WTC11 (cell line): ENCODE measurements around the gene NEDD4L. TPM values are rescaled to one million over a fixed set of nuclear protein-coding genes. Genes with fewer than 3 reads are reported as not detected.

Source experiments
- ATAC-seq: fragments of 200-7000 bp; cut with Tn5 transposase; 2 replicates; pipeline ENCODE4 v1.10.0; 2021; ENCODE audit warnings: mild to moderate bottlenecking, moderate library complexity
- CTCF ChIA-PET: fragments of 300-600 bp; sonication (Branson Sonifier 250); formaldehyde crosslinking; loops from one replicate; lab custom pipeline; 2021; ENCODE audit warnings: antibody characterized with exemption; lab: Charles Lee
- POLR2A ChIA-PET: fragments of 350-600 bp; sonication (Branson Sonifier 250); formaldehyde crosslinking; loops from one replicate; lab custom pipeline; 2021; ENCODE audit warnings: antibody characterized with exemption; lab: Charles Lee
- DNase-seq: peaks from one replicate; pipeline ENCODE4 v3.0.0; 2021; ENCODE audit warnings: low spot score
- H3K27ac Mint-ChIP-seq: 2 replicates; pipeline ENCODE4 v1.8.0; 2021; ENCODE audit warnings: mixed read lengths
- H3K27me3 Mint-ChIP-seq: 2 replicates; pipeline ENCODE4 v1.8.0; 2021; ENCODE audit warnings: low read depth, mild to moderate bottlenecking, moderate library complexity, mixed read lengths
- H3K36me3 Mint-ChIP-seq: 2 replicates; pipeline ENCODE4 v1.8.0; 2021; ENCODE audit warnings: mixed read lengths
- H3K4me1 Mint-ChIP-seq: 2 replicates; pipeline ENCODE4 v1.8.0; 2022; ENCODE audit warnings: mixed read lengths
- H3K4me3 Mint-ChIP-seq: 2 replicates; pipeline ENCODE4 v1.8.0; 2021; ENCODE audit warnings: mild to moderate bottlenecking, moderate library complexity, mixed read lengths
- H3K9me3 Mint-ChIP-seq: 2 replicates; pipeline ENCODE4 v1.8.0; 2021; ENCODE audit warnings: mixed read lengths
- ATF3 ChIP-seq: sonication (generic); formaldehyde crosslinking; conservative IDR thresholded peaks from 2 replicates; pipeline ENCODE4 v1.8.1; 2022; ENCODE audit warnings: mild to moderate bottlenecking, missing genetic modification reagents
- E2F5 ChIP-seq: sonication (generic); formaldehyde crosslinking; IDR thresholded peaks from 2 replicates; pipeline ENCODE4 v1.8.1; 2022; ENCODE audit warnings: mild to moderate bottlenecking, moderate library complexity, missing genetic modification reagents
- GABPB1 ChIP-seq: sonication (generic); formaldehyde crosslinking; IDR thresholded peaks from 2 replicates; pipeline ENCODE4 v1.8.1; 2023; ENCODE audit warnings: mild to moderate bottlenecking, missing genetic modification reagents
- JUN ChIP-seq: sonication (generic); formaldehyde crosslinking; IDR thresholded peaks from 2 replicates; pipeline ENCODE4 v1.8.0; 2023; ENCODE audit warnings: mild to moderate bottlenecking, missing genetic modification reagents
- MXD4 ChIP-seq: fragments of 250-450 bp; sonication (Bioruptor Pico); IDR thresholded peaks from 2 replicates; pipeline ENCODE4 v1.8.0; 2021; ENCODE audit warnings: mild to moderate bottlenecking, moderate library complexity, borderline replicate concordance
- NR1H2 ChIP-seq: sonication (generic); formaldehyde crosslinking; IDR thresholded peaks from 2 replicates; pipeline ENCODE4 v1.9.0; 2021; ENCODE audit warnings: mild to moderate bottlenecking, moderate library complexity, missing genetic modification reagents
- RORB ChIP-seq: fragments of 250-450 bp; sonication (Bioruptor Pico); IDR thresholded peaks from 2 replicates; pipeline ENCODE4 v1.9.0; 2021; ENCODE audit warnings: mild to moderate bottlenecking
- TCF7 ChIP-seq: sonication (generic); formaldehyde crosslinking; IDR thresholded peaks from 2 replicates; pipeline ENCODE4 v1.8.0; 2022; ENCODE audit warnings: mild to moderate bottlenecking, low read depth, missing genetic modification reagents, moderate library complexity
- ZBTB21 ChIP-seq: sonication (generic); formaldehyde crosslinking; IDR thresholded peaks from 2 replicates; pipeline ENCODE4 v1.8.1; 2023; ENCODE audit warnings: mild to moderate bottlenecking, missing genetic modification reagents, borderline replicate concordance
- ZMAT4 ChIP-seq: fragments of 250-450 bp; sonication (Bioruptor Pico); IDR thresholded peaks from 2 replicates; pipeline ENCODE4 v1.9.0; 2021; ENCODE audit warnings: mild to moderate bottlenecking
- ZNF232 ChIP-seq: sonication (generic); formaldehyde crosslinking; IDR thresholded peaks from 2 replicates; pipeline ENCODE4 v1.8.0; 2022; ENCODE audit warnings: mild to moderate bottlenecking, missing genetic modification reagents
- ZNF423 ChIP-seq: fragments of 250-450 bp; sonication (Bioruptor Pico); IDR thresholded peaks from 2 replicates; pipeline ENCODE4 v2.1.2; 2022; ENCODE audit warnings: mild to moderate bottlenecking, moderate library complexity
- ZNF512 ChIP-seq: sonication (generic); formaldehyde crosslinking; IDR thresholded peaks from 2 replicates; pipeline ENCODE4 v1.8.1; 2022; ENCODE audit warnings: missing genetic modification reagents, borderline replicate concordance
- total RNA-seq: library from RNA; stranded (reverse); gene quantifications from 3 replicates; pipeline ENCODE4 v1.2.3, GENCODE V29; 2021
- TF ChIP-seq, protein P1 (sequence below): sonication (generic); formaldehyde crosslinking; IDR thresholded peaks from 2 replicates; pipeline ENCODE4 v1.8.0; 2022; ENCODE audit warnings: mild to moderate bottlenecking, missing genetic modification reagents
- TF ChIP-seq, protein P2 (sequence below): fragments of 250-450 bp; sonication (Bioruptor Pico); IDR thresholded peaks from 2 replicates; pipeline ENCODE4 v1.9.0; 2021; ENCODE audit warnings: mild to moderate bottlenecking
- TF ChIP-seq, protein P3 (sequence below): sonication (generic); formaldehyde crosslinking; IDR thresholded peaks from 2 replicates; pipeline ENCODE4 v1.8.0; 2022; ENCODE audit warnings: mild to moderate bottlenecking, missing genetic modification reagents
- TF ChIP-seq, protein P4 (sequence below): sonication (generic); formaldehyde crosslinking; IDR thresholded peaks from 2 replicates; pipeline ENCODE4 v1.8.1; 2023; ENCODE audit warnings: mild to moderate bottlenecking, missing genetic modification reagents

The NEDD4L gene
- total RNA-seq, 1 experiment from 2014 or later: 88.0 TPM

GRCh38 chr18:58069099-58069498 is 25.1 kb downstream of the NEDD4L start (continued):
- TF ChIP-seq ZBTB21: no peak
- no peak for TF ChIP-seq ATF3 (CRISPR knock-in tag)
- no peak for TF ChIP-seq E2F5
- TF ChIP-seq MXD4 (CRISPR knock-in tag): no peak
- no peak for TF ChIP-seq JUN
- TF ChIP-seq ZNF232 (CRISPR knock-in tag): no peak
- no peak for TF ChIP-seq NR1H2 (CRISPR knock-in tag)
- TF ChIP-seq, protein P1, sequence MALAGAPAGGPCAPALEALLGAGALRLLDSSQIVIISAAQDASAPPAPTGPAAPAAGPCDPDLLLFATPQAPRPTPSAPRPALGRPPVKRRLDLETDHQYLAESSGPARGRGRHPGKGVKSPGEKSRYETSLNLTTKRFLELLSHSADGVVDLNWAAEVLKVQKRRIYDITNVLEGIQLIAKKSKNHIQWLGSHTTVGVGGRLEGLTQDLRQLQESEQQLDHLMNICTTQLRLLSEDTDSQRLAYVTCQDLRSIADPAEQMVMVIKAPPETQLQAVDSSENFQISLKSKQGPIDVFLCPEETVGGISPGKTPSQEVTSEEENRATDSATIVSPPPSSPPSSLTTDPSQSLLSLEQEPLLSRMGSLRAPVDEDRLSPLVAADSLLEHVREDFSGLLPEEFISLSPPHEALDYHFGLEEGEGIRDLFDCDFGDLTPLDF (CRISPR knock-in tag): no peak

GRCh38 chr18:58069721-58070292 is 25.8 kb downstream of the NEDD4L start:
- no peak overlapping the region for H3K4me3 Mint-ChIP-seq
- no peaks in the 10 kb centered on the region for H3K36me3 Mint-ChIP-seq
- TF ChIP-seq, protein P2, sequence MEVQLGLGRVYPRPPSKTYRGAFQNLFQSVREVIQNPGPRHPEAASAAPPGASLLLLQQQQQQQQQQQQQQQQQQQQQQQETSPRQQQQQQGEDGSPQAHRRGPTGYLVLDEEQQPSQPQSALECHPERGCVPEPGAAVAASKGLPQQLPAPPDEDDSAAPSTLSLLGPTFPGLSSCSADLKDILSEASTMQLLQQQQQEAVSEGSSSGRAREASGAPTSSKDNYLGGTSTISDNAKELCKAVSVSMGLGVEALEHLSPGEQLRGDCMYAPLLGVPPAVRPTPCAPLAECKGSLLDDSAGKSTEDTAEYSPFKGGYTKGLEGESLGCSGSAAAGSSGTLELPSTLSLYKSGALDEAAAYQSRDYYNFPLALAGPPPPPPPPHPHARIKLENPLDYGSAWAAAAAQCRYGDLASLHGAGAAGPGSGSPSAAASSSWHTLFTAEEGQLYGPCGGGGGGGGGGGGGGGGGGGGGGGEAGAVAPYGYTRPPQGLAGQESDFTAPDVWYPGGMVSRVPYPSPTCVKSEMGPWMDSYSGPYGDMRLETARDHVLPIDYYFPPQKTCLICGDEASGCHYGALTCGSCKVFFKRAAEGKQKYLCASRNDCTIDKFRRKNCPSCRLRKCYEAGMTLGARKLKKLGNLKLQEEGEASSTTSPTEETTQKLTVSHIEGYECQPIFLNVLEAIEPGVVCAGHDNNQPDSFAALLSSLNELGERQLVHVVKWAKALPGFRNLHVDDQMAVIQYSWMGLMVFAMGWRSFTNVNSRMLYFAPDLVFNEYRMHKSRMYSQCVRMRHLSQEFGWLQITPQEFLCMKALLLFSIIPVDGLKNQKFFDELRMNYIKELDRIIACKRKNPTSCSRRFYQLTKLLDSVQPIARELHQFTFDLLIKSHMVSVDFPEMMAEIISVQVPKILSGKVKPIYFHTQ (CRISPR knock-in tag): no peak
- TF ChIP-seq GABPB1 (CRISPR knock-in tag) (no peak), ATF3 (CRISPR knock-in tag) (no peak), RORB (CRISPR knock-in tag) (no peak), ZNF423 (CRISPR knock-in tag) (peak; percentile 46; the same call in 1 of the 2 replicates)
- TF ChIP-seq, protein P3, sequence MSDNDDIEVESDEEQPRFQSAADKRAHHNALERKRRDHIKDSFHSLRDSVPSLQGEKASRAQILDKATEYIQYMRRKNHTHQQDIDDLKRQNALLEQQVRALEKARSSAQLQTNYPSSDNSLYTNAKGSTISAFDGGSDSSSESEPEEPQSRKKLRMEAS (CRISPR knock-in tag): no peak
- TF ChIP-seq, all 79 proteins: peak for 1
- ChIA-PET CTCF (interaction anchor here (0.7 to 4.1 kb wide), 6 partner anchors 11 to 52 kb away, joined by 3 to 32 read pairs (median 4); partner anchors contain the start of gene NEDD4L), POLR2A (interaction anchor here (1.5 kb wide), 1 partner anchor 17 kb away, joined by 4 read pairs; no protein-coding TSS in a partner anchor)
- Mint-ChIP-seq H3K9me3 (no peaks in the 10 kb centered on the region), H3K27ac (peak overlapping the region; percentile 91), H3K4me1 (peaks cover 54% of the 10 kb centered on the region), H3K27me3 (no peaks in the 10 kb centered on the region)
- ATAC-seq (peak; percentile 75), DNase-seq (no peak)

DNA sequence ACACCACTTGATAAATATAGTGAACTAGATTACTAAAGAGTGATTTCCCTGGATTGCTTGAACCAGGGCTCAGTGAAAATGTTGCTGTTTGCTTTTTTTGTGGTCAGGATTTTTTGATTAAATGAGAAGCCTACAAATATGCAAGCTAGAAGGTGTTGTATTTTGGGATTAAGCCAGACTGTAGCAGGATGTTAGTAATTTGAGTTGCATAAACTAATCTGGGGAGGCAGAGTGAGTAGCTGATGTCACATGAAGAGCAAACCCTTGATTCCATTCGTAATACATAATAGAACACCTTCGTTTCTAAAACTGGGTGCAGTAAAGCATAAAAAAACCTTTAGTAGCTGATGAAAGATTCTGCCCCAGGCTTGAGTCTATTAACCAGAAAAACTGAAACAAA is 32.0 kb downstream of the NEDD4L start:
- Mint-ChIP-seq H3K4me3 (no peak overlapping the region), H3K36me3 (no peaks in the 10 kb centered on the region), H3K27me3 (no peaks in the 10 kb centered on the region), H3K9me3 (no peaks in the 10 kb centered on the region), H3K27ac (no peak overlapping the region), H3K4me1 (peaks cover 50% of the 10 kb centered on the region)
- TF ChIP-seq TCF7 (CRISPR knock-in tag) (no peak), ZNF512 (no peak), ZNF232 (CRISPR knock-in tag) (no peak), ZMAT4 (CRISPR knock-in tag) (no peak)
- TF ChIP-seq, protein P4, sequence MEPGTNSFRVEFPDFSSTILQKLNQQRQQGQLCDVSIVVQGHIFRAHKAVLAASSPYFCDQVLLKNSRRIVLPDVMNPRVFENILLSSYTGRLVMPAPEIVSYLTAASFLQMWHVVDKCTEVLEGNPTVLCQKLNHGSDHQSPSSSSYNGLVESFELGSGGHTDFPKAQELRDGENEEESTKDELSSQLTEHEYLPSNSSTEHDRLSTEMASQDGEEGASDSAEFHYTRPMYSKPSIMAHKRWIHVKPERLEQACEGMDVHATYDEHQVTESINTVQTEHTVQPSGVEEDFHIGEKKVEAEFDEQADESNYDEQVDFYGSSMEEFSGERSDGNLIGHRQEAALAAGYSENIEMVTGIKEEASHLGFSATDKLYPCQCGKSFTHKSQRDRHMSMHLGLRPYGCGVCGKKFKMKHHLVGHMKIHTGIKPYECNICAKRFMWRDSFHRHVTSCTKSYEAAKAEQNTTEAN (CRISPR knock-in tag): no peak
- DNase-seq (no peak), ATAC-seq (no peak)
- ChIA-PET CTCF (interaction anchor here (1.2 kb wide), 1 partner anchor 60 kb away, joined by 3 read pairs; no protein-coding TSS in a partner anchor), POLR2A (interaction anchor here (0.8 kb wide), 1 partner anchor 93 kb away, joined by 4 read pairs; no protein-coding TSS in a partner anchor)
